SHP77 treated with DMSO at 0.1 percent for 48 hours (cell line): ENCODE measurements around the gene PDE11A.
"Not testable (repeated sequence)": the region's sequence is repeated elsewhere in the genome, so short reads cannot be mapped to it uniquely, and the experiment has no call there.

ENCODE experiments used
- DNase-seq: peaks from one replicate; lab custom pipeline; 2025; lab: John Stamatoyannopoulos, UW

Gene PDE11A

GRCh38 chr2:178074123-178075005, 1.8 kb upstream of the PDE11A start:
- DNase-seq: no peak

- no peak for DNase-seq
These were observed 586 bp downstream of the PDE11A start for GRCh38 chr2:178072000-178072382.

- DNase-seq: no peak
These were observed 1.8 kb downstream of the PDE11A start for GRCh38 chr2:178070824-178071223.

- no peak for DNase-seq
These were observed 3.0 kb downstream of the PDE11A start for GRCh38 chr2:178069551-178069950.

- DNase-seq: no peak
These were observed 3.6 kb downstream of the PDE11A start for GRCh38 chr2:178068823-178069454.

GRCh38 chr2:178066890-178067669, 5.5 kb downstream of the PDE11A start:
- DNase-seq: no peak

- no peak for DNase-seq
These were observed 6.3 kb downstream of the PDE11A start for GRCh38 chr2:178066324-178066723.

- DNase-seq: no peak
These were observed 12.9 kb downstream of the PDE11A start for GRCh38 chr2:178059681-178060080.

- no peak for DNase-seq
These were observed 13.5 kb downstream of the PDE11A start for GRCh38 chr2:178059111-178059510.

GRCh38 chr2:178057179-178057680, 15.3 kb downstream of the PDE11A start:
- DNase-seq: no peak

GRCh38 chr2:178056345-178056744, 16.2 kb downstream of the PDE11A start:
- DNase-seq: no peak

- not testable (repeated sequence) for DNase-seq
These were observed 21.3 kb downstream of the PDE11A start for GRCh38 chr2:178051257-178051656.

- DNase-seq: no peak
These were observed 25.2 kb downstream of the PDE11A start for GRCh38 chr2:178047391-178047790.

- no peak for DNase-seq
These were observed 27.7 kb downstream of the PDE11A start for GRCh38 chr2:178044836-178045235.

GRCh38 chr2:178043266-178043665, 29.3 kb downstream of the PDE11A start:
- no peak for DNase-seq

GRCh38 chr2:178033583-178033982, 39.0 kb downstream of the PDE11A start:
- not testable (repeated sequence) for DNase-seq

- DNase-seq: no peak
These were observed 43.2 kb downstream of the PDE11A start for GRCh38 chr2:178029342-178029741.

GRCh38 chr2:178025551-178026185, 46.9 kb downstream of the PDE11A start:
- no peak for DNase-seq

- DNase-seq: no peak
These were observed 54.4 kb downstream of the PDE11A start for GRCh38 chr2:178018141-178018540.

GRCh38 chr2:178016612-178017011, 56.0 kb downstream of the PDE11A start:
- DNase-seq: no peak

GRCh38 chr2:178012639-178013038, 59.9 kb downstream of the PDE11A start:
- no peak for DNase-seq

- DNase-seq: no peak
These were observed 62.8 kb downstream of the PDE11A start for GRCh38 chr2:178009813-178010212.
